MM.1S (cell line): ENCODE data around the gene CD44.

ENCODE experiments used
- EZH2 ChIP-seq: fragments of 300-600 bp; sonication (generic); optimal IDR thresholded peaks from 2 replicates; pipeline ENCODE3; 2017; ENCODE audit warnings: low read depth, mild to moderate bottlenecking, antibody characterized with exemption, low read length, mixed read lengths
- EZH2phosphoT487 ChIP-seq: fragments of 300-600 bp; sonication (generic); IDR thresholded peaks from 2 replicates; pipeline ENCODE4 v1.6.1; 2018; ENCODE audit warnings: antibody characterized with exemption, low read length
- TF ChIP-seq, protein P1 (sequence below): fragments of 300-600 bp; sonication (generic); IDR thresholded peaks from 2 replicates; pipeline ENCODE4 v1.5.1; 2016; ENCODE audit warnings: antibody characterized with exemption, low read length, mixed read lengths

DNA sequence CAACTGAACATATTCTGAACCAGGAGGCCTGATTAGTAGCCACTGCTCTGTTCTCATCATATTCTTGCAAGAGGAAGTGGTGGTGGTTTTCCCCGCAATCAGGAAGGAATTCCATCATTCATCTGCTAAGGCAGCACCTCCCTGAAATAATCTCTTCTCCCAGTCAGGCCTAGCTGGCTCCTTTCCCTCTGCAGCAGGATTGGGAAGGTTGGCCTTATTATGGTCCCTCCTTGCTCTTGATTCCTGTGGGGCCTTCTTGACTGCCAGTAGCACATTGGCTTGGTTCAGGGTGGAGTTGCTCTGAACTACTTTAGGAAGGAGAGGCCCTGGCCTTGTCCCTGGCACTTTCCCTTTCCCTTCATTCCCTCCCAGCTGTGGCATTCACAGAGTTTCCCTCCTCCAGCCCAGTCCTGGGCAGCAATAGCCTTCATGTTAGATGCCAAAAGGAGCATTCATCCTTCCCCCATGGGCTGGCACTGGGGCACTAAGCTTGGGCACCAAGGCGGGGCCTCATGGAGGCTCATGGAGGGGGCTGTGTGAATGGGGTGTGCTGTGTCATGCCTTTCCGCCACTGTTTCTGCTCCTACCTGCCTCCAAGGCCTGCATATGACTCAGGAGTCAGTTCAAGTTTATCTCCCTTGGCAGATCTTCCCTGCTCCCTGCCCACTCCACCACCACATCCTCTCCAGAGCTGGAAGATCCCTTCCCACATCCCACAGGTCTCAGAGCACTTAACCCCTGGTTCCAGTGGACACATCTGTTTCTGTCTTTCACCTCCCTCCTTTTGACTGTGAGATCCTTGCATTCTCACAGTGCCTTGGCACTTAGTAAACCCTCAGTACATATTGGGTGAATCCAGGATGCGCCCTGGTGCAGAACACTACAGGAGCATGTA lies 27.6 kb upstream of the CD44 start:
- TF ChIP-seq, protein P1, sequence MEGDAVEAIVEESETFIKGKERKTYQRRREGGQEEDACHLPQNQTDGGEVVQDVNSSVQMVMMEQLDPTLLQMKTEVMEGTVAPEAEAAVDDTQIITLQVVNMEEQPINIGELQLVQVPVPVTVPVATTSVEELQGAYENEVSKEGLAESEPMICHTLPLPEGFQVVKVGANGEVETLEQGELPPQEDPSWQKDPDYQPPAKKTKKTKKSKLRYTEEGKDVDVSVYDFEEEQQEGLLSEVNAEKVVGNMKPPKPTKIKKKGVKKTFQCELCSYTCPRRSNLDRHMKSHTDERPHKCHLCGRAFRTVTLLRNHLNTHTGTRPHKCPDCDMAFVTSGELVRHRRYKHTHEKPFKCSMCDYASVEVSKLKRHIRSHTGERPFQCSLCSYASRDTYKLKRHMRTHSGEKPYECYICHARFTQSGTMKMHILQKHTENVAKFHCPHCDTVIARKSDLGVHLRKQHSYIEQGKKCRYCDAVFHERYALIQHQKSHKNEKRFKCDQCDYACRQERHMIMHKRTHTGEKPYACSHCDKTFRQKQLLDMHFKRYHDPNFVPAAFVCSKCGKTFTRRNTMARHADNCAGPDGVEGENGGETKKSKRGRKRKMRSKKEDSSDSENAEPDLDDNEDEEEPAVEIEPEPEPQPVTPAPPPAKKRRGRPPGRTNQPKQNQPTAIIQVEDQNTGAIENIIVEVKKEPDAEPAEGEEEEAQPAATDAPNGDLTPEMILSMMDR, result no peak
- TF ChIP-seq EZH2 (no peak), EZH2phosphoT487 (no peak)
